Measurements from ENCODE around the gene HEYL. TPM values are rescaled to one million over a fixed set of nuclear protein-coding genes. Genes with fewer than 3 reads are reported as not detected.

The HEYL gene
- total RNA-seq, 2 experiments from 2014 or later = not detected

- Mint-ChIP-seq H3K27ac (no peak overlapping the region), H3K36me3 (ENCODE audit: low read depth) (no peaks in the 10 kb centered on the region), H3K27me3 (peaks cover 3% of the 10 kb centered on the region), H3K4me3 (no peak overlapping the region), H3K9me3 (no peaks in the 10 kb centered on the region), H3K4me1 (no peaks in the 10 kb centered on the region)
- POLR2A ChIA-PET = no interaction called here
- no peak for DNase-seq
- CTCF ChIA-PET = interaction anchor here (0.5 to 4.2 kb wide), 7 partner anchors 12 to 279 kb away, joined by 3 to 25 read pairs (median 3); no protein-coding TSS in a partner anchor
Observed at GRCh38 chr1:39646232-39647081, 7.0 kb upstream of the HEYL start.

- Mint-ChIP-seq H3K4me1 (no peaks in the 10 kb centered on the region), H3K27me3 (peaks cover 3% of the 10 kb centered on the region), H3K9me3 (no peaks in the 10 kb centered on the region), H3K36me3 (ENCODE audit: low read depth) (no peaks in the 10 kb centered on the region), H3K27ac (no peak overlapping the region), H3K4me3 (no peak overlapping the region)
- POLR2A ChIA-PET = no interaction called here
- DNase-seq = no peak
- CTCF ChIA-PET = interaction anchor here (1.5 kb wide), 1 partner anchor 20 kb away, joined by 4 read pairs; no protein-coding TSS in a partner anchor
Observed at GRCh38 chr1:39645411-39646043, 6.1 kb upstream of the HEYL start.

GRCh38 chr1:39643705-39644104, 4.3 kb upstream of the HEYL start:
- Mint-ChIP-seq H3K27ac (no peak overlapping the region), H3K36me3 (ENCODE audit: low read depth) (no peaks in the 10 kb centered on the region), H3K4me3 (no peak overlapping the region), H3K9me3 (no peaks in the 10 kb centered on the region), H3K4me1 (peaks cover 6% of the 10 kb centered on the region), H3K27me3 (peaks cover 7% of the 10 kb centered on the region)
- ChIA-PET CTCF (interaction anchor here (1.0 kb wide), 1 partner anchor 12 kb away, joined by 4 read pairs; no protein-coding TSS in a partner anchor), POLR2A (no interaction called here)
- DNase-seq = no peak

GRCh38 chr1:39642796-39643195, 3.4 kb upstream of the HEYL start:
- ChIA-PET POLR2A (no interaction called here), CTCF (interaction anchor here (1.7 to 2.0 kb wide), 2 partner anchors 15 to 39 kb away, joined by 4 to 6 read pairs; no protein-coding TSS in a partner anchor)
- H3K36me3 Mint-ChIP-seq (ENCODE audit: low read depth) = no peaks in the 10 kb centered on the region

GRCh38 chr1:39640861-39641260, 1.4 kb upstream of the HEYL start:
- peaks cover 6% of the 10 kb centered on the region for H3K4me1 Mint-ChIP-seq
- no peak for DNase-seq
- no peak overlapping the region for H3K27ac Mint-ChIP-seq
- POLR2A ChIA-PET = no interaction called here
- CTCF ChIA-PET = interaction anchor here (0.7 to 1.7 kb wide), 2 partner anchors 14 to 17 kb away, joined by 3 to 6 read pairs; no protein-coding TSS in a partner anchor
- peaks cover 24% of the 10 kb centered on the region for H3K27me3 Mint-ChIP-seq
- H3K36me3 Mint-ChIP-seq (ENCODE audit: low read depth) = no peaks in the 10 kb centered on the region
- H3K9me3 Mint-ChIP-seq = no peaks in the 10 kb centered on the region
- no peak overlapping the region for H3K4me3 Mint-ChIP-seq

More at GRCh38 chr1:39642796-39643195, 3.4 kb upstream of the HEYL start:
- no peaks in the 10 kb centered on the region for H3K9me3 Mint-ChIP-seq
- peaks cover 16% of the 10 kb centered on the region for H3K27me3 Mint-ChIP-seq
- no peak overlapping the region for H3K27ac Mint-ChIP-seq
- peaks cover 6% of the 10 kb centered on the region for H3K4me1 Mint-ChIP-seq
- no peak for DNase-seq
- no peak overlapping the region for H3K4me3 Mint-ChIP-seq

- H3K9me3 Mint-ChIP-seq = no peaks in the 10 kb centered on the region
- ChIA-PET CTCF (no interaction called here), POLR2A (no interaction called here)
- H3K27ac Mint-ChIP-seq = no peak overlapping the region
- H3K27me3 Mint-ChIP-seq = peaks cover 28% of the 10 kb centered on the region
- H3K4me1 Mint-ChIP-seq = peaks cover 6% of the 10 kb centered on the region
- no peak for DNase-seq
- peak overlapping the region; percentile 38 for H3K4me3 Mint-ChIP-seq
- H3K36me3 Mint-ChIP-seq (ENCODE audit: low read depth) = no peaks in the 10 kb centered on the region
Observed at GRCh38 chr1:39638965-39639304, 508 bp downstream of the HEYL start.

GRCh38 chr1:39637361-39637760, 2.1 kb downstream of the HEYL start:
- peaks cover 6% of the 10 kb centered on the region for H3K4me1 Mint-ChIP-seq
- no peak overlapping the region for H3K4me3 Mint-ChIP-seq
- no peaks in the 10 kb centered on the region for H3K9me3 Mint-ChIP-seq
- no peaks in the 10 kb centered on the region for H3K36me3 Mint-ChIP-seq (ENCODE audit: low read depth)
- H3K27ac Mint-ChIP-seq = no peak overlapping the region
- H3K27me3 Mint-ChIP-seq = peaks cover 30% of the 10 kb centered on the region
- CTCF ChIA-PET = no interaction called here
- no peak for DNase-seq
- POLR2A ChIA-PET = no interaction called here

- Mint-ChIP-seq H3K4me3 (no peak overlapping the region), H3K27ac (no peak overlapping the region), H3K9me3 (no peaks in the 10 kb centered on the region), H3K4me1 (peaks cover 6% of the 10 kb centered on the region), H3K36me3 (ENCODE audit: low read depth) (no peaks in the 10 kb centered on the region), H3K27me3 (peaks cover 30% of the 10 kb centered on the region)
- no peak for DNase-seq
- CTCF ChIA-PET = interaction anchor here (0.7 kb wide), 1 partner anchor 40 kb away, joined by 3 read pairs; no protein-coding TSS in a partner anchor
- POLR2A ChIA-PET = no interaction called here
Observed at GRCh38 chr1:39635871-39636210, 3.6 kb downstream of the HEYL start.

- Mint-ChIP-seq H3K27me3 (peaks cover 30% of the 10 kb centered on the region), H3K27ac (no peak overlapping the region), H3K36me3 (ENCODE audit: low read depth) (no peaks in the 10 kb centered on the region), H3K9me3 (no peaks in the 10 kb centered on the region), H3K4me3 (no peak overlapping the region), H3K4me1 (peaks cover 6% of the 10 kb centered on the region)
- POLR2A ChIA-PET = no interaction called here
- DNase-seq = no peak
- CTCF ChIA-PET = interaction anchor here (1.4 kb wide), 1 partner anchor 29 kb away, joined by 4 read pairs; no protein-coding TSS in a partner anchor
Observed at GRCh38 chr1:39635205-39635870, 4.1 kb downstream of the HEYL start.

GRCh38 chr1:39633422-39633821, 6.0 kb downstream of the HEYL start:
- ChIA-PET POLR2A (no interaction called here), CTCF (interaction anchor here (0.9 kb wide), 1 partner anchor 20 kb away, joined by 4 read pairs; no protein-coding TSS in a partner anchor)
- no peaks in the 10 kb centered on the region for H3K4me1 Mint-ChIP-seq
- H3K4me3 Mint-ChIP-seq = no peak overlapping the region
- peaks cover 23% of the 10 kb centered on the region for H3K27me3 Mint-ChIP-seq
- no peaks in the 10 kb centered on the region for H3K9me3 Mint-ChIP-seq
- no peaks in the 10 kb centered on the region for H3K36me3 Mint-ChIP-seq (ENCODE audit: low read depth)
- no peak overlapping the region for H3K27ac Mint-ChIP-seq
- DNase-seq = no peak

- H3K4me3 Mint-ChIP-seq = no peak overlapping the region
- ChIA-PET CTCF (interaction anchor here (0.9 kb wide), 1 partner anchor 20 kb away, joined by 4 read pairs; no protein-coding TSS in a partner anchor), POLR2A (no interaction called here)
- H3K4me1 Mint-ChIP-seq = no peaks in the 10 kb centered on the region
- no peak for DNase-seq
- H3K27ac Mint-ChIP-seq = no peak overlapping the region
- peaks cover 17% of the 10 kb centered on the region for H3K27me3 Mint-ChIP-seq
- H3K9me3 Mint-ChIP-seq = no peaks in the 10 kb centered on the region
- no peaks in the 10 kb centered on the region for H3K36me3 Mint-ChIP-seq (ENCODE audit: low read depth)
Observed at GRCh38 chr1:39632682-39633417, 6.6 kb downstream of the HEYL start.

- Mint-ChIP-seq H3K36me3 (ENCODE audit: low read depth) (no peaks in the 10 kb centered on the region), H3K27ac (no peak overlapping the region), H3K27me3 (peaks cover 12% of the 10 kb centered on the region), H3K4me1 (no peaks in the 10 kb centered on the region), H3K9me3 (no peaks in the 10 kb centered on the region), H3K4me3 (no peak overlapping the region)
- no peak for DNase-seq
- POLR2A ChIA-PET = no interaction called here
- CTCF ChIA-PET = interaction anchor here (0.9 kb wide), 1 partner anchor 21 kb away, joined by 4 read pairs; no protein-coding TSS in a partner anchor
Observed at GRCh38 chr1:39632323-39632681, 7.1 kb downstream of the HEYL start.
